GM23338 (cell line): ENCODE measurements around the gene SLC4A2. TPM values are rescaled to one million over a fixed set of nuclear protein-coding genes. Genes with fewer than 3 reads are reported as not detected.

Source experiments
- ATAC-seq: fragments of 200-7000 bp; cut with Tn5 transposase; 3 replicates; pipeline ENCODE4 v1.9.1; 2020
- DNase-seq: peaks from one replicate; pipeline ENCODE4 v3.0.0-alpha.2; 2015; ENCODE audit warnings: low spot score
- H2AFZ ChIP-seq: fragments of 200-600 bp; sonication (generic); 2 replicates; pipeline ENCODE4 v1.8.0; 2016; ENCODE audit warnings: antibody characterized with exemption, mild to moderate bottlenecking, moderate library complexity
- H3F3A ChIP-seq: fragments of 200-600 bp; sonication (generic); replicated peaks from 2 replicates; pipeline ENCODE4 v1.8.0; 2017; ENCODE audit warnings: antibody characterized with exemption, mixed run types, low read depth
- H3K27ac ChIP-seq: fragments of 200-600 bp; sonication (generic); 2 replicates; pipeline ENCODE4 v1.6.1; 2016; ENCODE audit warnings: low read depth
- H3K27me3 ChIP-seq: fragments of 200-600 bp; sonication (generic); 2 replicates; pipeline ENCODE4 v1.8.0; 2016; ENCODE audit warnings: mild to moderate bottlenecking, mixed run types, moderate library complexity; ENCODE audit not compliant: insufficient read depth
- H3K36me3 ChIP-seq: fragments of 200-600 bp; sonication (generic); 2 replicates; pipeline ENCODE4 v1.8.0; 2016; ENCODE audit warnings: mild to moderate bottlenecking; ENCODE audit not compliant: insufficient read depth
- H3K4me1 ChIP-seq: fragments of 200-600 bp; sonication (generic); 2 replicates; pipeline ENCODE4 v1.8.0; 2016; ENCODE audit warnings: mild to moderate bottlenecking, moderate library complexity; ENCODE audit not compliant: insufficient read depth
- H3K4me2 ChIP-seq: fragments of 200-600 bp; sonication (generic); 2 replicates; pipeline ENCODE4 v1.7.1; 2017; ENCODE audit warnings: mixed run types
- H3K4me3 ChIP-seq: fragments of 200-600 bp; sonication (generic); 2 replicates; pipeline ENCODE4 v1.6.1; 2016; ENCODE audit warnings: mixed run types
- H3K79me2 ChIP-seq: fragments of 200-600 bp; sonication (generic); replicated peaks from 2 replicates; pipeline ENCODE4 v1.8.0; 2017; ENCODE audit warnings: mild to moderate bottlenecking; ENCODE audit not compliant: insufficient read depth
- H3K9me2 ChIP-seq: fragments of 200-600 bp; sonication (generic); 2 replicates; pipeline ENCODE4 v1.8.0; 2017; ENCODE audit not compliant: insufficient read depth
- H4K20me1 ChIP-seq: fragments of 200-600 bp; sonication (generic); replicated peaks from 2 replicates; pipeline ENCODE4 v1.8.0; 2017; ENCODE audit warnings: mild to moderate bottlenecking; ENCODE audit not compliant: insufficient read depth
- H3K27ac Mint-ChIP-seq: 2 replicates; pipeline ENCODE4 v1.8.0; 2020; ENCODE audit warnings: inconsistent platforms, mild to moderate bottlenecking, moderate library complexity, mixed read lengths
- H3K27me3 Mint-ChIP-seq: 3 replicates; pipeline ENCODE4 v1.8.0; 2022; ENCODE audit warnings: low read depth, mild to moderate bottlenecking, moderate library complexity, mixed read lengths, inconsistent platforms; ENCODE audit not compliant: insufficient read depth, poor library complexity
- H3K36me3 Mint-ChIP-seq: 3 replicates; pipeline ENCODE4 v1.8.0; 2021; ENCODE audit warnings: low read depth, mild to moderate bottlenecking, inconsistent platforms, moderate library complexity, mixed read lengths
- H3K4me1 Mint-ChIP-seq: 3 replicates; pipeline ENCODE4 v1.8.0; 2020; ENCODE audit warnings: mild to moderate bottlenecking, inconsistent platforms, mixed read lengths
- H3K4me3 Mint-ChIP-seq: 3 replicates; pipeline ENCODE4 v1.8.0; 2021; ENCODE audit warnings: moderate library complexity, mild to moderate bottlenecking, inconsistent platforms, mixed read lengths
- H3K9me3 Mint-ChIP-seq: 3 replicates; pipeline ENCODE4 v1.8.0; 2020; ENCODE audit warnings: moderate library complexity, mild to moderate bottlenecking, inconsistent platforms, mixed read lengths
- polyA plus RNA-seq: library from polyadenylated mRNA; unstranded; fragments of >200 nt; fragmentation: Nextera tagmentation; extraction: Ambion mirVana; gene quantifications from 2 replicates; pipeline ENCODE4 v1.2.1, GENCODE V29; 2016
- total RNA-seq: library from RNA; depleted of rRNA; stranded (reverse); fragments of >200 nt; shearing (Covaris generic); gene quantifications from 2 replicates; pipeline ENCODE4 v1.2.3, GENCODE V29; 2014
- TF ChIP-seq, protein P1 (sequence below): fragments of 250-450 bp; sonication (Bioruptor Pico); IDR thresholded peaks from 2 replicates; pipeline ENCODE4 v1.5.0; 2020; ENCODE audit warnings: mild to moderate bottlenecking, moderate library complexity
- TF ChIP-seq, protein P2 (sequence below): IDR thresholded peaks from 2 replicates; pipeline ENCODE4 v1.6.1; 2016; ENCODE audit warnings: antibody characterized with exemption

Gene SLC4A2
- total and polyA plus RNA-seq, 2 experiments from 2014 or later: 64.8 to 106 TPM

DNA sequence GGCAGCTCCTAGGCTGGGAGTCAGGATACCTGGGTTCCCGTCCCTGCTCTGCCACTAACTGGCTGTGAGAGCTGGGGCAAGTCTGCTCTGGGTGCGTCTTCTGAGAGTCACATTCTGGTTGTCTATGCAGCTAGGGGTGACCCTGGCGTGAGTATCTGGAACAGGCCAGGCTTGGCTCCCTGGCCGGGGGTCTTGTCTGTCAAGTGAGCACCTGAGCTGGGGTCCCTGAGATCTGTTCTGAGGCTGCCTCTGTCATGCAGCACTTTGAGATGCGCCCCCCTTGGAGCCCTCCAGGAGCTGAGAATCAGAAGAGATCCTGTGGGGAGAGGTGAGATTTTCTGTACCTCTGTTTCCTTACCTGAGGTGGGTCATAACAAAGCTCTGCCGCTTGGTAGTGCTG, 34.4 kb downstream of the SLC4A2 start (continued):
- TF ChIP-seq, protein P1, sequence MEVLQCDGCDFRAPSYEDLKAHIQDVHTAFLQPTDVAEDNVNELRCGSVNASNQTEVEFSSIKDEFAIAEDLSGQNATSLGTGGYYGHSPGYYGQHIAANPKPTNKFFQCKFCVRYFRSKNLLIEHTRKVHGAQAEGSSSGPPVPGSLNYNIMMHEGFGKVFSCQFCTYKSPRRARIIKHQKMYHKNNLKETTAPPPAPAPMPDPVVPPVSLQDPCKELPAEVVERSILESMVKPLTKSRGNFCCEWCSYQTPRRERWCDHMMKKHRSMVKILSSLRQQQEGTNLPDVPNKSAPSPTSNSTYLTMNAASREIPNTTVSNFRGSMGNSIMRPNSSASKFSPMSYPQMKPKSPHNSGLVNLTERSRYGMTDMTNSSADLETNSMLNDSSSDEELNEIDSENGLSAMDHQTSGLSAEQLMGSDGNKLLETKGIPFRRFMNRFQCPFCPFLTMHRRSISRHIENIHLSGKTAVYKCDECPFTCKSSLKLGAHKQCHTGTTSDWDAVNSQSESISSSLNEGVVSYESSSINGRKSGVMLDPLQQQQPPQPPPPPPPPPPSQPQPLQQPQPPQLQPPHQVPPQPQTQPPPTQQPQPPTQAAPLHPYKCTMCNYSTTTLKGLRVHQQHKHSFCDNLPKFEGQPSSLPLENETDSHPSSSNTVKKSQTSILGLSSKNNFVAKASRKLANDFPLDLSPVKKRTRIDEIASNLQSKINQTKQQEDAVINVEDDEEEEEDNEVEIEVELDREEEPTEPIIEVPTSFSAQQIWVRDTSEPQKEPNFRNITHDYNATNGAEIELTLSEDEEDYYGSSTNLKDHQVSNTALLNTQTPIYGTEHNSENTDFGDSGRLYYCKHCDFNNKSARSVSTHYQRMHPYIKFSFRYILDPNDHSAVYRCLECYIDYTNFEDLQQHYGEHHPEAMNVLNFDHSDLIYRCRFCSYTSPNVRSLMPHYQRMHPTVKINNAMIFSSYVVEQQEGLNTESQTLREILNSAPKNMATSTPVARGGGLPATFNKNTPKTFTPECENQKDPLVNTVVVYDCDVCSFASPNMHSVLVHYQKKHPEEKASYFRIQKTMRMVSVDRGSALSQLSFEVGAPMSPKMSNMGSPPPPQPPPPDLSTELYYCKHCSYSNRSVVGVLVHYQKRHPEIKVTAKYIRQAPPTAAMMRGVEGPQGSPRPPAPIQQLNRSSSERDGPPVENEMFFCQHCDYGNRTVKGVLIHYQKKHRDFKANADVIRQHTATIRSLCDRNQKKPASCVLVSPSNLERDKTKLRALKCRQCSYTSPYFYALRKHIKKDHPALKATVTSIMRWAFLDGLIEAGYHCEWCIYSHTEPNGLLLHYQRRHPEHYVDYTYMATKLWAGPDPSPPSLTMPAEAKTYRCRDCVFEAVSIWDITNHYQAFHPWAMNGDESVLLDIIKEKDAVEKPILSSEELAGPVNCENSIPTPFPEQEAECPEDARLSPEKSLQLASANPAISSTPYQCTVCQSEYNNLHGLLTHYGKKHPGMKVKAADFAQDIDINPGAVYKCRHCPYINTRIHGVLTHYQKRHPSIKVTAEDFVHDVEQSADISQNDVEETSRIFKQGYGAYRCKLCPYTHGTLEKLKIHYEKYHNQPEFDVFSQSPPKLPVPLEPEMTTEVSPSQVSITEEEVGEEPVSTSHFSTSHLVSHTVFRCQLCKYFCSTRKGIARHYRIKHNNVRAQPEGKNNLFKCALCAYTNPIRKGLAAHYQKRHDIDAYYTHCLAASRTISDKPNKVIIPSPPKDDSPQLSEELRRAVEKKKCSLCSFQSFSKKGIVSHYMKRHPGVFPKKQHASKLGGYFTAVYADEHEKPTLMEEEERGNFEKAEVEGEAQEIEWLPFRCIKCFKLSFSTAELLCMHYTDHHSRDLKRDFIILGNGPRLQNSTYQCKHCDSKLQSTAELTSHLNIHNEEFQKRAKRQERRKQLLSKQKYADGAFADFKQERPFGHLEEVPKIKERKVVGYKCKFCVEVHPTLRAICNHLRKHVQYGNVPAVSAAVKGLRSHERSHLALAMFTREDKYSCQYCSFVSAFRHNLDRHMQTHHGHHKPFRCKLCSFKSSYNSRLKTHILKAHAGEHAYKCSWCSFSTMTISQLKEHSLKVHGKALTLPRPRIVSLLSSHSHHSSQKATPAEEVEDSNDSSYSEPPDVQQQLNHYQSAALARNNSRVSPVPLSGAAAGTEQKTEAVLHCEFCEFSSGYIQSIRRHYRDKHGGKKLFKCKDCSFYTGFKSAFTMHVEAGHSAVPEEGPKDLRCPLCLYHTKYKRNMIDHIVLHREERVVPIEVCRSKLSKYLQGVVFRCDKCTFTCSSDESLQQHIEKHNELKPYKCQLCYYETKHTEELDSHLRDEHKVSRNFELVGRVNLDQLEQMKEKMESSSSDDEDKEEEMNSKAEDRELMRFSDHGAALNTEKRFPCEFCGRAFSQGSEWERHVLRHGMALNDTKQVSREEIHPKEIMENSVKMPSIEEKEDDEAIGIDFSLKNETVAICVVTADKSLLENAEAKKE: no peak

DNA sequence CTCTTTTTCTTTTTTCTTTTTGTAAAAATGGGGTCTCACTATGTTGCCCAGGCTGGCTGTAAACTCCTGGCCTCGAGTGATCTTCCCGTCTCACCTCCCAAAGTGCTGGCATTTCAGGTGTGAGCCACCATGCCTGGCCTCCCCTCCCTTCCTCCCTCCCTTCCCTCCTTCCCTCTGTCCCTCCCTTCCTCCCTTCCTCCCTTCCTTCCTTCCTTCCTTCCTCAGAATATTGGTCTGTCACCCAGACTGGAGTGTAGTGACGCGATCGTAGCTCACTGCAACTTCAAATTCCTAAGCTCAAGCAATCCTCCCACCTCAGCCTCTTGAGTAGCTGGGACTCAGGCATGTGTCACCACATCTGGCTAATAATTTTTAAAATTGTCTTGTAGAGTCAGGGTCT, 35.3 kb downstream of the SLC4A2 start:
- ATAC-seq: no peak
- H3K27ac ChIP-seq: no peak overlapping the region
- peaks cover 18% of the 10 kb centered on the region for H3K36me3 Mint-ChIP-seq
- H3K27ac Mint-ChIP-seq: no peak overlapping the region
- H3K4me1 ChIP-seq: peaks cover 5% of the 10 kb centered on the region
- H3K4me3 ChIP-seq: no peak overlapping the region
- peaks cover 13% of the 10 kb centered on the region for H3K27me3 Mint-ChIP-seq
- H3K4me1 Mint-ChIP-seq: peaks cover 24% of the 10 kb centered on the region
- H3K9me2 ChIP-seq: no peaks in the 10 kb centered on the region
- TF ChIP-seq, protein P2, sequence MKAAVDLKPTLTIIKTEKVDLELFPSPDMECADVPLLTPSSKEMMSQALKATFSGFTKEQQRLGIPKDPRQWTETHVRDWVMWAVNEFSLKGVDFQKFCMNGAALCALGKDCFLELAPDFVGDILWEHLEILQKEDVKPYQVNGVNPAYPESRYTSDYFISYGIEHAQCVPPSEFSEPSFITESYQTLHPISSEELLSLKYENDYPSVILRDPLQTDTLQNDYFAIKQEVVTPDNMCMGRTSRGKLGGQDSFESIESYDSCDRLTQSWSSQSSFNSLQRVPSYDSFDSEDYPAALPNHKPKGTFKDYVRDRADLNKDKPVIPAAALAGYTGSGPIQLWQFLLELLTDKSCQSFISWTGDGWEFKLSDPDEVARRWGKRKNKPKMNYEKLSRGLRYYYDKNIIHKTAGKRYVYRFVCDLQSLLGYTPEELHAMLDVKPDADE: no peak
- no peak overlapping the region for H3K4me3 Mint-ChIP-seq
- H3F3A ChIP-seq: 0 out of 2 replicates have a peak, but pooled peaks cover 2% of the 10 kb centered on the region
- no peak for DNase-seq
- no peaks in the 10 kb centered on the region for H3K36me3 ChIP-seq
- no peak overlapping the region for H2AFZ ChIP-seq
- no peak overlapping the region for H3K4me2 ChIP-seq
- no peaks in the 10 kb centered on the region; the same call in 2 of the 3 replicates for H3K9me3 Mint-ChIP-seq
- peaks cover 58% of the 10 kb centered on the region for H4K20me1 ChIP-seq
- H3K27me3 ChIP-seq: peaks cover 5% of the 10 kb centered on the region
- peaks cover 99% of the 10 kb centered on the region for H3K79me2 ChIP-seq
